HepG2 (cell line): ENCODE data around the gene BCAS3. TPM values are rescaled to one million over a fixed set of nuclear protein-coding genes. Genes with fewer than 3 reads are reported as not detected.

ENCODE experiments used
- DNMT1 ChIP-seq: sonication (generic); formaldehyde crosslinking; IDR thresholded peaks from 2 replicates; pipeline ENCODE4 v1.5.1; 2020; ENCODE audit warnings: mild to moderate bottlenecking, missing genetic modification reagents
- FOSL2 ChIP-seq: sonication (generic); formaldehyde crosslinking; IDR thresholded peaks from 2 replicates; pipeline ENCODE4 v1.4.0; 2020; ENCODE audit warnings: missing genetic modification reagents
- HMG20B ChIP-seq: conservative IDR thresholded peaks from 2 replicates; pipeline ENCODE4 v1.6.1; 2016; ENCODE audit warnings: missing genetic modification reagents, missing compliant biosample characterization
- NCOA2 ChIP-seq: sonication (generic); formaldehyde crosslinking; IDR thresholded peaks from 2 replicates; pipeline ENCODE4 v1.8.0; 2022; ENCODE audit warnings: inconsistent platforms
- NFRKB ChIP-seq: fragments of 450-650 bp; IDR thresholded peaks from 2 replicates; pipeline ENCODE4 v1.6.1; 2017
- PRMT3 ChIP-seq: sonication (generic); formaldehyde crosslinking; IDR thresholded peaks from 2 replicates; pipeline ENCODE4 v1.8.1; 2022; ENCODE audit warnings: low read depth, mild to moderate bottlenecking, moderate library complexity, missing genetic modification reagents, borderline replicate concordance
- SAFB2 ChIP-seq: sonication (generic); formaldehyde crosslinking; IDR thresholded peaks from 2 replicates; pipeline ENCODE4 v1.5.1; 2020; ENCODE audit warnings: missing genetic modification reagents, low read depth, mild to moderate bottlenecking, borderline replicate concordance
- SIN3B ChIP-seq: fragments of 150-350 bp; IDR thresholded peaks from 2 replicates; pipeline ENCODE4 v1.6.1; 2014; ENCODE audit warnings: low read length
- SRSF1 ChIP-seq: fragments of 200-400 bp; formaldehyde crosslinking; optimal IDR thresholded peaks from 2 replicates; pipeline ENCODE3; 2017; ENCODE audit warnings: mild to moderate bottlenecking, low read depth, low read length, moderate library complexity
- THAP11 ChIP-seq: IDR thresholded peaks from 2 replicates; pipeline ENCODE4 v1.6.1; 2016; ENCODE audit warnings: missing biosample characterization, missing genetic modification reagents
- U2AF1 ChIP-seq: fragments of 200-400 bp; formaldehyde crosslinking; optimal IDR thresholded peaks from 2 replicates; pipeline ENCODE3; 2017; ENCODE audit warnings: mild to moderate bottlenecking, low read depth, low read length
- ZBTB21 ChIP-seq: sonication (generic); formaldehyde crosslinking; IDR thresholded peaks from 2 replicates; pipeline ENCODE4 v1.4.0; 2020; ENCODE audit warnings: missing genetic modification reagents
- ZBTB7B ChIP-seq: sonication (generic); formaldehyde crosslinking; IDR thresholded peaks from 2 replicates; pipeline ENCODE4 v1.4.0; 2020; ENCODE audit warnings: missing genetic modification reagents
- ZNF143 ChIP-seq: sonication (generic); formaldehyde crosslinking; IDR thresholded peaks from 2 replicates; pipeline ENCODE4 v1.4.0; 2020; ENCODE audit warnings: missing genetic modification reagents
- ZNF3 ChIP-seq: IDR thresholded peaks from 2 replicates; pipeline ENCODE4 v1.7.0; 2017; ENCODE audit warnings: inconsistent platforms
- ZNF33A ChIP-seq: sonication (generic); formaldehyde crosslinking; IDR thresholded peaks from 2 replicates; pipeline ENCODE4 v1.5.1; 2020; ENCODE audit warnings: missing genetic modification reagents, mild to moderate bottlenecking, moderate library complexity, borderline replicate concordance
- ZNF556 ChIP-seq: sonication (generic); formaldehyde crosslinking; IDR thresholded peaks from 2 replicates; pipeline ENCODE4 v1.4.0; 2020; ENCODE audit warnings: mild to moderate bottlenecking, missing genetic modification reagents, borderline replicate concordance
- ZNF644 ChIP-seq: IDR thresholded peaks from 2 replicates; pipeline ENCODE4 v1.6.1; 2016; ENCODE audit warnings: low read depth
- ZNF678 ChIP-seq: sonication (generic); formaldehyde crosslinking; IDR thresholded peaks from 2 replicates; pipeline ENCODE4 v1.4.0; 2020; ENCODE audit warnings: mild to moderate bottlenecking, missing genetic modification reagents
- ZNF776 ChIP-seq: sonication (generic); formaldehyde crosslinking; IDR thresholded peaks from 2 replicates; pipeline ENCODE4 v1.4.0; 2020; ENCODE audit warnings: mild to moderate bottlenecking, missing genetic modification reagents
- ZSCAN9 ChIP-seq: IDR thresholded peaks from 2 replicates; pipeline ENCODE4 v1.6.1; 2016; ENCODE audit warnings: borderline replicate concordance
- polyA plus RNA-seq, 8 experiments: library from polyadenylated mRNA; depleted of rRNA in 3 of 8; stranded (reverse) in 7 of 8; unstranded in 1 of 8; fragments of >200 nt; fragmentation: Illumina TruSeq in 4 of 8; extraction: Trizol in 4 of 8; gene quantifications; 2 replicates each; pipeline versions ENCODE4 v1.2.1 to v1.2.3, GENCODE V29; 2011 to 2016; ENCODE audit warnings: low read depth in 4 of 8, missing spikeins in 1 of 8, mixed read lengths in 1 of 8; ENCODE audit not compliant: insufficient read depth in 1 of 8
- total RNA-seq, 5 experiments: library from RNA; depleted of rRNA; stranded (reverse); fragments of >200 nt; fragmentation: Illumina TruSeq; extraction: Trizol; gene quantifications; 2 replicates each; pipeline ENCODE4 v1.2.3, GENCODE V29; 2016; ENCODE audit warnings: low read depth in 1 of 5
- TF ChIP-seq, protein P1 (sequence below): sonication (generic); formaldehyde crosslinking; IDR thresholded peaks from 2 replicates; pipeline ENCODE4 v1.5.0; 2020; ENCODE audit warnings: missing genetic modification reagents
- TF ChIP-seq, protein P2 (sequence below): sonication (generic); formaldehyde crosslinking; IDR thresholded peaks from 2 replicates; pipeline ENCODE4 v1.5.0; 2020; ENCODE audit warnings: missing genetic modification reagents
- TF ChIP-seq, protein P3 (sequence below): sonication (generic); formaldehyde crosslinking; IDR thresholded peaks from 2 replicates; pipeline ENCODE4 v1.9.0; 2021; ENCODE audit warnings: missing genetic modification reagents, borderline replicate concordance

The BCAS3 gene
- total and polyA plus RNA-seq, 2 of the 13 experiments (the other 11 are each of a cell fraction or from before 2014, with no cell fraction given): 10.7 to 11.2 TPM

DNA sequence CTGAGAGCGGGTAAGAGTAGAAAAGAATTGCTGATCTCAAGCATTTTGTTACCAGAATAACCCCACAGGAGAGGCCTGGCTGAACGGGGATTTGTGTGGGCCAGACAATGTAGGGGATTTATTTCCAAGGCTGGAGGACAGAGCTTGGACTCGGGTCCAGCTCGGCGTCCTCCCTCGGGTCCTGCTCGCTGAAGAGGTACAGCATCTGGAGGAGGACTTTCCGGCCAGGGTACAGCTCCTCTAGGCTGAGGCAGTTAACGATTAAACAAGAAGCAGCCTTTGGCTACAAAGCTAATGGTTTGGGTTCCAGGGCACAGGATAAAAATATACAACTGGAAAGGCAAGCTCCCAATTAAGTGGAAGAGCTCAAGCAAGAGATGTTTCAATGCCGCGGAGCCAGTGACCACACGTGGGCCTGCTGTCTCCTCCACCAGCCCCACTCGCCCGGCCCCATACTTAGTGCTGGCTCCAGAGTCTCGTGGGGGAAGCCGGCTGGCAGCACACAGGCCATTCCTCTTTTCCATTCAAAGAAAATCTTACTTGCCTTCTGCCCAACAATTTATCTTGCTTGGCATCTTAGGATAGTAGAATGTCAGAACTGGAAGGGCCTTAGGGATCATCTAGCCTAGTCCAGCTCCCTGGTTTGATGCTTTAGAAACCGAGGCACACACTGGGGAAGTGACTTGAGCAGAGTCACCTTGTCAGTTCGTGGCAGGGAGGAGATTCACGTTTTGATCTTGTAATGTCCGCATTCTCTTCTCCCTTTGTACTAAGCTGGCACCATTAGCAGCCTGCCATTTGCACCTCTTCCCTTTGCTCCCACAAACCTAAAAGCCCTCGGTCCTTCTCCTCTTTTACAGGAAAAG, 636.0 kb downstream of the BCAS3 start (continued):
- TF ChIP-seq HMG20B (no peak), FOSL2 (CRISPR knock-in tag) (no peak; the same call in 1 of the 2 replicates), NCOA2 (CRISPR knock-in tag) (no peak), ZNF776 (CRISPR knock-in tag) (no peak), PRMT3 (CRISPR knock-in tag) (no peak), ZNF3 (CRISPR knock-in tag) (no peak), U2AF1 (no peak), ZNF143 (CRISPR knock-in tag) (no peak), ZNF556 (no peak), SRSF1 (no peak), THAP11 (CRISPR knock-in tag) (no peak), ZBTB21 (no peak), SIN3B (no peak), NFRKB (no peak), SAFB2 (CRISPR knock-in tag) (no peak), ZNF33A (no peak), ZBTB7B (CRISPR knock-in tag) (peak; percentile 40; the same call in 1 of the 2 replicates), ZNF644 (CRISPR knock-in tag) (no peak; the same call in 1 of the 2 replicates), ZSCAN9 (CRISPR knock-in tag) (no peak), DNMT1 (CRISPR knock-in tag) (no peak), ZNF678 (CRISPR knock-in tag) (no peak)
- TF ChIP-seq, protein P1, sequence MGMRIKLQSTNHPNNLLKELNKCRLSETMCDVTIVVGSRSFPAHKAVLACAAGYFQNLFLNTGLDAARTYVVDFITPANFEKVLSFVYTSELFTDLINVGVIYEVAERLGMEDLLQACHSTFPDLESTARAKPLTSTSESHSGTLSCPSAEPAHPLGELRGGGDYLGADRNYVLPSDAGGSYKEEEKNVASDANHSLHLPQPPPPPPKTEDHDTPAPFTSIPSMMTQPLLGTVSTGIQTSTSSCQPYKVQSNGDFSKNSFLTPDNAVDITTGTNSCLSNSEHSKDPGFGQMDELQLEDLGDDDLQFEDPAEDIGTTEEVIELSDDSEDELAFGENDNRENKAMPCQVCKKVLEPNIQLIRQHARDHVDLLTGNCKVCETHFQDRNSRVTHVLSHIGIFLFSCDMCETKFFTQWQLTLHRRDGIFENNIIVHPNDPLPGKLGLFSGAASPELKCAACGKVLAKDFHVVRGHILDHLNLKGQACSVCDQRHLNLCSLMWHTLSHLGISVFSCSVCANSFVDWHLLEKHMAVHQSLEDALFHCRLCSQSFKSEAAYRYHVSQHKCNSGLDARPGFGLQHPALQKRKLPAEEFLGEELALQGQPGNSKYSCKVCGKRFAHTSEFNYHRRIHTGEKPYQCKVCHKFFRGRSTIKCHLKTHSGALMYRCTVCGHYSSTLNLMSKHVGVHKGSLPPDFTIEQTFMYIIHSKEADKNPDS (CRISPR knock-in tag): no peak
- TF ChIP-seq, protein P2, sequence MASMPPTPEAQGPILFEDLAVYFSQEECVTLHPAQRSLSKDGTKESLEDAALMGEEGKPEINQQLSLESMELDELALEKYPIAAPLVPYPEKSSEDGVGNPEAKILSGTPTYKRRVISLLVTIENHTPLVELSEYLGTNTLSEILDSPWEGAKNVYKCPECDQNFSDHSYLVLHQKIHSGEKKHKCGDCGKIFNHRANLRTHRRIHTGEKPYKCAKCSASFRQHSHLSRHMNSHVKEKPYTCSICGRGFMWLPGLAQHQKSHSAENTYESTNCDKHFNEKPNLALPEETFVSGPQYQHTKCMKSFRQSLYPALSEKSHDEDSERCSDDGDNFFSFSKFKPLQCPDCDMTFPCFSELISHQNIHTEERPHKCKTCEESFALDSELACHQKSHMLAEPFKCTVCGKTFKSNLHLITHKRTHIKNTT: no peak
- TF ChIP-seq, protein P3, sequence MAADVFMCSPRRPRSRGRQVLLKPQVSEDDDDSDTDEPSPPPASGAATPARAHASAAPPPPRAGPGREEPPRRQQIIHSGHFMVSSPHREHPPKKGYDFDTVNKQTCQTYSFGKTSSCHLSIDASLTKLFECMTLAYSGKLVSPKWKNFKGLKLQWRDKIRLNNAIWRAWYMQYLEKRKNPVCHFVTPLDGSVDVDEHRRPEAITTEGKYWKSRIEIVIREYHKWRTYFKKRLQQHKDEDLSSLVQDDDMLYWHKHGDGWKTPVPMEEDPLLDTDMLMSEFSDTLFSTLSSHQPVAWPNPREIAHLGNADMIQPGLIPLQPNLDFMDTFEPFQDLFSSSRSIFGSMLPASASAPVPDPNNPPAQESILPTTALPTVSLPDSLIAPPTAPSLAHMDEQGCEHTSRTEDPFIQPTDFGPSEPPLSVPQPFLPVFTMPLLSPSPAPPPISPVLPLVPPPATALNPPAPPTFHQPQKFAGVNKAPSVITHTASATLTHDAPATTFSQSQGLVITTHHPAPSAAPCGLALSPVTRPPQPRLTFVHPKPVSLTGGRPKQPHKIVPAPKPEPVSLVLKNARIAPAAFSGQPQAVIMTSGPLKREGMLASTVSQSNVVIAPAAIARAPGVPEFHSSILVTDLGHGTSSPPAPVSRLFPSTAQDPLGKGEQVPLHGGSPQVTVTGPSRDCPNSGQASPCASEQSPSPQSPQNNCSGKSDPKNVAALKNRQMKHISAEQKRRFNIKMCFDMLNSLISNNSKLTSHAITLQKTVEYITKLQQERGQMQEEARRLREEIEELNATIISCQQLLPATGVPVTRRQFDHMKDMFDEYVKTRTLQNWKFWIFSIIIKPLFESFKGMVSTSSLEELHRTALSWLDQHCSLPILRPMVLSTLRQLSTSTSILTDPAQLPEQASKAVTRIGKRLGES (CRISPR knock-in tag): no peak
